AG04450 (cell line): ENCODE results near the gene MIS12. TPM values are rescaled to one million over a fixed set of nuclear protein-coding genes. Genes with fewer than 3 reads are reported as not detected.

Experiments used
- CTCF ChIA-PET: fragments of 300-600, 350-600 bp; formaldehyde crosslinking; extraction: SDS; loops from one replicate; lab custom pipeline; 2022; ENCODE audit warnings: antibody characterized with exemption, inconsistent platforms; lab: Charles Lee
- POLR2A ChIA-PET: fragments of 350-600 bp; formaldehyde crosslinking; extraction: SDS; loops from one replicate; lab custom pipeline; 2021; ENCODE audit warnings: antibody characterized with exemption, inconsistent platforms; lab: Yijun Ruan, JAX
- DNase-seq: peaks from one replicate; pipeline ENCODE4 v3.0.0-alpha.2; 2011; ENCODE audit warnings: low read depth, low spot score
- H3K27ac ChIP-seq: one replicate; pipeline ENCODE4 v1.5.1; 2012; ENCODE audit warnings: low read depth, low read length, control low read depth
- H3K27me3 ChIP-seq: one replicate; pipeline ENCODE4 v1.6.0; 2012; ENCODE audit warnings: low read length; ENCODE audit not compliant: control insufficient read depth, insufficient read depth
- H3K4me3 ChIP-seq: 2 replicates; pipeline ENCODE4 v1.5.1; 2011; ENCODE audit warnings: mild to moderate bottlenecking, low read depth, low read length, control low read depth
- H3K9me3 ChIP-seq: 2 replicates; pipeline ENCODE4 v1.5.1; 2012; ENCODE audit warnings: low read length; ENCODE audit not compliant: control insufficient read depth, insufficient read depth
- CTCF ChIP-seq: IDR thresholded peaks from 2 replicates; pipeline ENCODE4 v1.5.1; 2011; ENCODE audit warnings: low read depth, low read length, control low read depth, inconsistent platforms
- polyA plus RNA-seq: library from polyadenylated mRNA; depleted of rRNA; stranded (reverse); fragments of >200 nt; gene quantifications from 2 replicates; pipeline ENCODE4 v1.2.3, GENCODE V29; 2011

MIS12 gene
- polyA plus RNA-seq, 1 experiment: 13.7 TPM

- DNase-seq: no peak
- ChIA-PET POLR2A (interaction anchor here (0.6 to 3.1 kb wide), 5 partner anchors 11 to 961 kb away, joined by 3 to 14 read pairs (median 6); partner anchors contain the start of genes DERL2 and MIS12), CTCF (interaction anchor here (2.4 kb wide), 1 partner anchor 89 kb away, joined by 10 read pairs; the partner anchor contains the start of gene C1QBP)
- Histone ChIP-seq H3K4me3 (no peak overlapping the region), H3K27ac (peak overlapping the region; percentile 77), H3K9me3 (no peaks in the 10 kb centered on the region; the same call in 1 of the 2 replicates), H3K27me3 (no peaks in the 10 kb centered on the region)
- TF ChIP-seq CTCF: no peak
These were observed 41.4 kb downstream of the MIS12 start for GRCh38 chr17:5527601-5528250.

GRCh38 chr17:5530265-5531084 is 44.1 kb downstream of the MIS12 start:
- Histone ChIP-seq H3K27ac (no peak overlapping the region), H3K27me3 (no peaks in the 10 kb centered on the region), H3K9me3 (no peaks in the 10 kb centered on the region; the same call in 1 of the 2 replicates), H3K4me3 (no peak overlapping the region)
- no peak for DNase-seq
- ChIA-PET POLR2A (interaction anchor here (0.7 kb wide), 1 partner anchor 1241 kb away, joined by 3 read pairs; no protein-coding TSS in a partner anchor), CTCF (no interaction called here)
- TF ChIP-seq CTCF: no peak

- no peaks in the 10 kb centered on the region; the same call in 1 of the 2 replicates for H3K9me3 ChIP-seq
- ChIA-PET CTCF (no interaction called here), POLR2A (no interaction called here)
- H3K27ac ChIP-seq: no peak overlapping the region
- DNase-seq: no peak
- no peak overlapping the region for H3K4me3 ChIP-seq
- no peak for TF ChIP-seq CTCF
- no peaks in the 10 kb centered on the region for H3K27me3 ChIP-seq
These were observed 44.7 kb downstream of the MIS12 start for GRCh38 chr17:5531085-5531418.

GRCh38 chr17:5532581-5532980 is 46.2 kb downstream of the MIS12 start:
- Histone ChIP-seq H3K9me3 (no peaks in the 10 kb centered on the region; the same call in 1 of the 2 replicates), H3K27ac (no peak overlapping the region), H3K27me3 (no peaks in the 10 kb centered on the region), H3K4me3 (no peak overlapping the region)
- no peak for TF ChIP-seq CTCF
- ChIA-PET POLR2A (no interaction called here), CTCF (no interaction called here)
- no peak for DNase-seq
